Duodenal mucosa (tissue), 2 donors: ENCODE data around the gene HMCN1.
"Not testable (repeated sequence)": the region's sequence is repeated elsewhere in the genome, so short reads cannot be mapped to it uniquely, and the experiment has no call there.

ENCODE experiments used
- H3K27ac ChIP-seq: one replicate; pipeline ENCODE4 v1.7.0; 2013; ENCODE audit warnings: low read depth, low read length
- H3K27me3 ChIP-seq, 2 donors: one replicate each; pipeline ENCODE4 v1.7.0; 2013; ENCODE audit warnings: low read length in 2 of 2, control low read depth in 1 of 2; ENCODE audit not compliant: insufficient read depth in 2 of 2, control insufficient read depth in 1 of 2
- H3K36me3 ChIP-seq, 2 donors: one replicate each; pipeline ENCODE4 v1.7.0; 2013; ENCODE audit warnings: low read length in 2 of 2, control low read depth in 1 of 2; ENCODE audit not compliant: insufficient read depth in 2 of 2, control insufficient read depth in 1 of 2
- H3K4me1 ChIP-seq, 2 donors: one replicate each; pipeline ENCODE4 v1.7.0; 2013; ENCODE audit warnings: low read length in 2 of 2, control low read depth in 1 of 2; ENCODE audit not compliant: insufficient read depth in 2 of 2, control insufficient read depth in 1 of 2
- H3K4me3 ChIP-seq, 2 donors: one replicate each; pipeline ENCODE4 v1.7.0; 2013; ENCODE audit warnings: low read length in 2 of 2, low read depth in 1 of 2
- H3K9ac ChIP-seq, 2 donors: one replicate each; pipeline ENCODE4 v1.7.0; 2013; ENCODE audit warnings: low read length in 2 of 2, low read depth in 1 of 2
- H3K9me3 ChIP-seq, 2 donors: one replicate each; pipeline ENCODE4 v1.7.0; 2013; ENCODE audit warnings: low read length in 2 of 2, control low read depth in 1 of 2; ENCODE audit not compliant: control insufficient read depth in 1 of 2

Gene HMCN1

GRCh38 chr1:186208405-186209129 lies 474.4 kb downstream of the HMCN1 start:
- Histone ChIP-seq H3K27ac (no peak overlapping the region), H3K27me3 (no peaks in the 10 kb centered on the region)

GRCh38 chr1:186210258-186210657 lies 476.1 kb downstream of the HMCN1 start:
- H3K9ac ChIP-seq: no peak overlapping the region
- H3K4me1 ChIP-seq: no peaks in the 10 kb centered on the region
- no peak overlapping the region for H3K4me3 ChIP-seq
- H3K36me3 ChIP-seq: no peaks in the 10 kb centered on the region
- H3K9me3 ChIP-seq: no peaks in the 10 kb centered on the region
- H3K27ac ChIP-seq: no peak overlapping the region
- H3K27me3 ChIP-seq: no peaks in the 10 kb centered on the region

More at GRCh38 chr1:186208405-186209129, 474.4 kb downstream of the HMCN1 start:
- H3K36me3 ChIP-seq: no peaks in the 10 kb centered on the region
- H3K9ac ChIP-seq: no peak overlapping the region
- no peaks in the 10 kb centered on the region for H3K9me3 ChIP-seq
- no peak overlapping the region for H3K4me3 ChIP-seq
- no peaks in the 10 kb centered on the region for H3K4me1 ChIP-seq

- not testable (repeated sequence) for H3K4me3 ChIP-seq, H3K36me3 ChIP-seq, H3K9me3 ChIP-seq, H3K27me3 ChIP-seq, H3K27ac ChIP-seq, H3K9ac ChIP-seq, H3K4me1 ChIP-seq
These were observed 477.4 kb downstream of the HMCN1 start for GRCh38 chr1:186211583-186211982.

GRCh38 chr1:186212568-186213224 lies 478.5 kb downstream of the HMCN1 start:
- no peaks in the 10 kb centered on the region for H3K36me3 ChIP-seq
- no peak overlapping the region for H3K9ac ChIP-seq
- no peaks in the 10 kb centered on the region for H3K9me3 ChIP-seq
- no peaks in the 10 kb centered on the region for H3K4me1 ChIP-seq
- H3K27me3 ChIP-seq: no peaks in the 10 kb centered on the region
- no peak overlapping the region for H3K4me3 ChIP-seq
- H3K27ac ChIP-seq: no peak overlapping the region

GRCh38 chr1:186213225-186213607 lies 479.0 kb downstream of the HMCN1 start:
- Histone ChIP-seq H3K9ac (no peak overlapping the region), H3K9me3 (no peaks in the 10 kb centered on the region), H3K4me1 (no peaks in the 10 kb centered on the region), H3K4me3 (no peak overlapping the region), H3K27ac (no peak overlapping the region), H3K36me3 (no peaks in the 10 kb centered on the region), H3K27me3 (no peaks in the 10 kb centered on the region)

- no peak overlapping the region for H3K4me3 ChIP-seq
- no peaks in the 10 kb centered on the region for H3K4me1 ChIP-seq
- H3K9me3 ChIP-seq: no peaks in the 10 kb centered on the region
- H3K36me3 ChIP-seq: no peaks in the 10 kb centered on the region
- no peak overlapping the region for H3K9ac ChIP-seq
- H3K27me3 ChIP-seq: no peaks in the 10 kb centered on the region
- no peak overlapping the region for H3K27ac ChIP-seq
These were observed 480.6 kb downstream of the HMCN1 start for GRCh38 chr1:186214791-186215190.

- Histone ChIP-seq H3K9ac (no peak overlapping the region), H3K4me1 (no peaks in the 10 kb centered on the region), H3K27me3 (no peaks in the 10 kb centered on the region), H3K9me3 (no peaks in the 10 kb centered on the region), H3K4me3 (no peak overlapping the region), H3K27ac (no peak overlapping the region), H3K36me3 (no peaks in the 10 kb centered on the region)
These were observed 481.4 kb downstream of the HMCN1 start for GRCh38 chr1:186215636-186216035.

GRCh38 chr1:186218654-186219352 lies 484.6 kb downstream of the HMCN1 start:
- Histone ChIP-seq H3K36me3 (no peaks in the 10 kb centered on the region), H3K27me3 (no peaks in the 10 kb centered on the region), H3K9me3 (no peaks in the 10 kb centered on the region), H3K4me1 (no peaks in the 10 kb centered on the region), H3K27ac (no peak overlapping the region), H3K9ac (no peak overlapping the region), H3K4me3 (no peak overlapping the region)

- Histone ChIP-seq H3K27ac (no peak overlapping the region), H3K4me1 (no peaks in the 10 kb centered on the region), H3K36me3 (no peaks in the 10 kb centered on the region), H3K9ac (no peak overlapping the region), H3K4me3 (no peak overlapping the region), H3K9me3 (no peaks in the 10 kb centered on the region), H3K27me3 (no peaks in the 10 kb centered on the region)
These were observed 485.9 kb downstream of the HMCN1 start for GRCh38 chr1:186220067-186220466.

- H3K27me3 ChIP-seq: no peaks in the 10 kb centered on the region
- no peaks in the 10 kb centered on the region for H3K9me3 ChIP-seq
- no peaks in the 10 kb centered on the region for H3K36me3 ChIP-seq
- H3K4me1 ChIP-seq: no peaks in the 10 kb centered on the region
- H3K9ac ChIP-seq: no peak overlapping the region
- no peak overlapping the region for H3K4me3 ChIP-seq
- H3K27ac ChIP-seq: no peak overlapping the region
These were observed 486.7 kb downstream of the HMCN1 start for GRCh38 chr1:186220911-186221310.
